NCI-H345 treated with DMSO at 0.1 percent for 48 hours (cell line): ENCODE measurements around the gene TXLNG.

Experiments
- DNase-seq: peaks from one replicate; lab custom pipeline; 2025; ENCODE audit not compliant: unreplicated experiment; lab: John Stamatoyannopoulos, UW

The TXLNG gene

GRCh38 chrX:16870862-16871815, 84.9 kb downstream of the TXLNG start:
- DNase-seq = no peak

DNA sequence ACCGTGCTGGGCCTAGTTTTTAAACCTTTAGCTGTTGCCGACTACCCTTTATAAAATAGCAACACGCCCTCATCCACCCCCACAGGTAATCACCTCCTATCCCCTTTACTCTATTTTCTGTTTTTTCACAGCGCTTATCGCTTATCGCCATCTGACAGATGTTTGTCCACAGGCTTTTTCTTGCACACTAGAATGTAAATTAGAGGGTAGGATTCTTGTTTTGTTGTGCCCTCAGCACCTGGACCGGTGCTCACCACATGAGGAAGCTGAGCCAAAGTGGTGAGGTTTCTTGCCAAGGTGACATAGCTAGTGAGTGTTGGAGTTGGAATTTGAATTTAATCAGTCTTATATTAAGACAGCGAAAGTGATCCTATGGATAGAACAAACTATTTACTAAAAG, 86.8 kb downstream of the TXLNG start:
- no peak for DNase-seq

GRCh38 chrX:16874458-16875095, 88.3 kb downstream of the TXLNG start:
- DNase-seq = no peak

DNA sequence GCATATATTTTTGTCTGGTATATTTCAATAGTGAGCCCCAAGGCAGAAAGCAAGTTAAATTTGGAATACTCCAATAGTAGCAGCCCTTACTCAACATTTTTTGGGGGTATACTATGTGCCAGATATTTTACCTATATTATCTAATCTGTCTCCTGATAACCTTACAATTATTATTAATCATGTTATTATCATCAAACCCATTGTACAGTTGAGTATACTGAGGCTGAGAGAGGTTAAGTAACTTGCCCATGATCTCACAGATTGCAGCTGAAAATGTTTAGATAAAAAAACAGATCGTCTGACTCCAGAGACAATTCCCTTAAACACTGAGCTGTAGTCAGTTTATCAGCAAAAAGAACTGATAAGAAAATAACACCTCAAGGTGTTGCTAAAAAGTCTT, 90.4 kb downstream of the TXLNG start:
- no peak for DNase-seq

GRCh38 chrX:16882169-16882568, 95.9 kb downstream of the TXLNG start:
- peak; percentile 24 for DNase-seq

DNA sequence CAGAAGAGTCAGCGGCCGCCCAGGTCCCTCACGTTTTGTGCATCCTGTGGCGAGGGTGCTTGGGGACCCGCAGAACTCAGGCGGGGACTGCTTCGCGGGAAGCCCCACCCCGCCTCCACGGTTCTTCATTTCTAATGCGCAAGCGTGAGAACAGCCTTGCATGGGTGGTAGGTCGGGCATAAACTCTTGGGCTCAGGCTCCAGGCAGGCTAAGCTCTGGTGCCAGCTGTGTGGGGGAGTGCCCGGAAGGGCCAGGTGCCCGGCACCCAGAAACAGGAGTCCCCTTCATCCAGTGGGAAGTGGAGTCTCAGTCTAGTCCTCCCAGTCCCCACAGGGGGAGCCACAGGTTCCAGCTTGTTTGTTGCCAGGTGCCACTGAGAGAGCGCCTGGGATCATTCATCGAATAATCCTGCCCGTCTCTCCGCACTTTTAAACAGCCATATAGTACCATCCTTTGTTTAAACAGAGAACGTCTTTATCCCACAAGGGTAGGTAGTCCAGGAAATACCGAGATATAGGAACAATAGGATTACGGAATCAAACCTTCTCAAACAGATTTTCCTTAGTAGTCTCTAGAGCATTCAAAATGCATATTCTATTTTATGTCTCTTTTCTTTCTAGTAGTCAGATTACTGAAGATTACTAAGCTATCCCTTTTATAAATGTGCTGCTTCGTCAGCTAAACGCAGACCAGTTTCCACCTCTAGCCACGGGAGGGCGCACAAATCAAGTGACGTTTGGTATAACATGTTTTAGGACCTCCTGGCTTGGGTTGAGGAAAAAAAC, 96.6 kb downstream of the TXLNG start:
- peak; percentile 75 for DNase-seq

GRCh38 chrX:16883487-16883804, 97.2 kb downstream of the TXLNG start:
- DNase-seq = no peak

- DNase-seq = no peak
Observed at GRCh38 chrX:16885628-16886027, 99.4 kb downstream of the TXLNG start.

DNA sequence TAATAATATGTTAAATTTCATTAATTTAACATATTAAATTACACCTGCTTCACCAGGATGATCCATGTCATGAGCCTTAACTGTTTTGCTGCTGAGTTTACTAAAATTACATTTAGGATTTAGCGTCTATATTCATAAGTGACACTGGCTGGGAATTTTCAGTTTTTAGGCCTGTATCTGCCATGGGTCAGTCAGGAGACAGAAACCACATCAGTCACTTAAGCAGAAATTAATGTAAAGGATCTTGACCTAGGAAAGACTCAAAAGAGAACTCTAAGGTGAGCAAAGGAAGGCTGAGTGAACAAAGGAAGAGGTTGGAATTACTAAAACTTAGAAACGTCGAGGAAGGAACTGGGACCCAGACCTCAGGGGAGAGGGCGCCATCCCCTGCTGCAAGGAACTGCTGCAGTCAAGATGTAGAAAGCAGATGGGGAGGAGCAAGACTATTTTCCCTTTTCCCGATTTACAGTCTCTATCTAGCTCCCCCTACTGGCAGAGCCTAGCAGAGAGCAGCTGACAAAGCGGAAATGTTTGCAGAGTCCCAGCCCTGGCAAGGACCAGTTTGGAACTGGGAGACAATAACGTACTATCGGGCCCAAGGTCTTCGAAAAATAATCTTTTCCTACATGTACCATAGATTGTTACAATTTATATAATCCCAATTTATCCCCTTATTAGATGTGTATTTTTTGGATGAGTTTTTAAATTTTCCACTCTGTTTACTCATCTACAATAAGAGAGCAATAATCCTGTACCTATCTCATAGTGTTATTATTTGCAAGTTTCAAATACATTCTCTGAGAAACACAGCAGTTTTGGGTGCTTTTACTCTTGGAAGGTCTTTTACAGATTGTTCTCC, 106.5 kb downstream of the TXLNG start:
- DNase-seq = peak; percentile 50
